IMR-90 (cell line): ENCODE measurements around the gene KRT71. TPM values are rescaled to one million over a fixed set of nuclear protein-coding genes. Genes with fewer than 3 reads are reported as not detected.

Experiments used
- ATAC-seq: fragments of 200-7000 bp; cut with Tn5 transposase; 2 replicates; pipeline ENCODE4 v1.9.1; 2020; ENCODE audit warnings: low read depth, mild to moderate bottlenecking, moderate library complexity
- BruUV-seq: library from RNA; stranded (reverse); fragments of 400-500 nt; replicated peaks from 2 replicates; lab custom pipeline; 2021; lab: Mats Ljungman, UMichigan
- CTCF ChIA-PET: fragments of 300-600 bp; formaldehyde crosslinking; extraction: SDS; loops from one replicate; lab custom pipeline; 2021; ENCODE audit warnings: antibody characterized with exemption; lab: Yijun Ruan, JAX
- POLR2A ChIA-PET: fragments of 300-600 bp; sonication (Branson Sonifier 250); formaldehyde crosslinking; loops from one replicate; lab custom pipeline; 2022; ENCODE audit warnings: antibody characterized with exemption; ENCODE audit not compliant: unreplicated experiment; lab: Charles Lee
- DNase-seq: peaks from one replicate; pipeline ENCODE4 v3.0.0; 2013
- H2AFZ ChIP-seq: replicated peaks from 2 replicates; pipeline ENCODE3; 2013; ENCODE audit warnings: low read length, mild to moderate bottlenecking; ENCODE audit not compliant: poor library complexity
- H2AK5ac ChIP-seq: 2 replicates; pipeline ENCODE4 v1.6.1; 2013; ENCODE audit warnings: low read depth, low read length, inconsistent platforms
- H2AK9ac ChIP-seq: replicated peaks from 2 replicates; pipeline ENCODE3; 2013; ENCODE audit warnings: mild to moderate bottlenecking, low read depth, low read length, moderate library complexity; ENCODE audit not compliant: poor library complexity
- H2BK120ac ChIP-seq: 2 replicates; pipeline ENCODE4 v1.6.1; 2013; ENCODE audit warnings: low read depth, low read length, inconsistent platforms
- H2BK15ac ChIP-seq: 3 replicates; pipeline ENCODE4 v1.6.1; 2013; ENCODE audit warnings: low read depth, low read length, inconsistent platforms
- H2BK20ac ChIP-seq: 2 replicates; pipeline ENCODE4 v1.6.1; 2013; ENCODE audit warnings: low read depth, mild to moderate bottlenecking, inconsistent platforms, low read length, moderate library complexity
- H2BK5ac ChIP-seq: 2 replicates; pipeline ENCODE4 v1.6.1; 2013; ENCODE audit warnings: mild to moderate bottlenecking, low read depth, low read length, inconsistent platforms; ENCODE audit not compliant: poor library complexity, severe bottlenecking
- H3K14ac ChIP-seq: replicated peaks from 2 replicates; pipeline ENCODE4 v1.6.1; 2013; ENCODE audit warnings: low read depth, low read length, inconsistent platforms
- H3K18ac ChIP-seq: 2 replicates; pipeline ENCODE4 v1.6.1; 2013; ENCODE audit warnings: low read depth, low read length, control low read depth
- H3K23ac ChIP-seq: 2 replicates; pipeline ENCODE4 v1.6.1; 2013; ENCODE audit warnings: low read depth, low read length, inconsistent platforms
- H3K27ac ChIP-seq: 2 replicates; pipeline ENCODE4 v1.5.1; 2013; ENCODE audit warnings: mild to moderate bottlenecking, control low read depth, low read length; ENCODE audit not compliant: insufficient read depth
- H3K27me3 ChIP-seq: 2 replicates; pipeline ENCODE4 v1.6.1; 2013; ENCODE audit warnings: low read length; ENCODE audit not compliant: control insufficient read depth, insufficient read depth
- H3K36me3 ChIP-seq: 2 replicates; pipeline ENCODE4 v1.6.1; 2013; ENCODE audit warnings: low read length, mixed read lengths; ENCODE audit not compliant: control insufficient read depth, insufficient read depth
- H3K4ac ChIP-seq: 2 replicates; pipeline ENCODE4 v1.6.1; 2013; ENCODE audit warnings: low read depth, low read length, inconsistent platforms
- H3K4me1 ChIP-seq: 2 replicates; pipeline ENCODE4 v1.6.1; 2013; ENCODE audit warnings: low read length, mixed read lengths; ENCODE audit not compliant: control insufficient read depth, insufficient read depth
- H3K4me2 ChIP-seq: 2 replicates; pipeline ENCODE4 v1.6.1; 2013; ENCODE audit warnings: low read depth, mild to moderate bottlenecking, control low read depth, low read length, moderate library complexity
- H3K4me3 ChIP-seq: 2 replicates; pipeline ENCODE4 v1.5.1; 2013; ENCODE audit warnings: low read depth, mild to moderate bottlenecking, control low read depth, low read length, moderate library complexity; ENCODE audit not compliant: insufficient read depth
- H3K56ac ChIP-seq: 2 replicates; pipeline ENCODE4 v1.6.1; 2013; ENCODE audit warnings: low read length, inconsistent platforms; ENCODE audit not compliant: insufficient read depth; ENCODE audit errors: extremely low read depth
- H3K79me1 ChIP-seq, 2 experiments: 2 replicates each; pipeline ENCODE4 v1.6.1; 2013; ENCODE audit warnings: low read length in 2 of 2, inconsistent platforms in 1 of 2, low read depth in 1 of 2
- H3K9ac ChIP-seq: 2 replicates; pipeline ENCODE4 v1.6.1; 2013; ENCODE audit warnings: low read depth, low read length, control low read depth
- H3K9me1 ChIP-seq: 2 replicates; pipeline ENCODE4 v1.6.1; 2013; ENCODE audit warnings: low read length, inconsistent platforms; ENCODE audit not compliant: insufficient read depth
- H3K9me3 ChIP-seq: 2 replicates; pipeline ENCODE4 v1.6.1; 2013; ENCODE audit warnings: low read length; ENCODE audit not compliant: control insufficient read depth, insufficient read depth
- H4K20me1 ChIP-seq: 2 replicates; pipeline ENCODE4 v1.6.1; 2013; ENCODE audit warnings: low read length, inconsistent platforms; ENCODE audit not compliant: insufficient read depth
- H4K5ac ChIP-seq: 2 replicates; pipeline ENCODE4 v1.6.1; 2013; ENCODE audit warnings: mild to moderate bottlenecking, low read depth, low read length, control low read depth
- H4K8ac ChIP-seq, 2 experiments: 2 replicates each; pipeline ENCODE4 v1.6.1; 2013; ENCODE audit warnings: low read depth in 2 of 2, low read length in 2 of 2, control low read depth in 1 of 2, inconsistent platforms in 1 of 2
- H4K91ac ChIP-seq: 2 replicates; pipeline ENCODE4 v1.6.1; 2013; ENCODE audit warnings: low read depth, low read length, inconsistent platforms; ENCODE audit not compliant: insufficient read depth
- BHLHE40 ChIP-seq: fragments of 150-350 bp; IDR thresholded peaks from 2 replicates; pipeline ENCODE4 v1.6.1; 2016; ENCODE audit warnings: mild to moderate bottlenecking, low read depth, low read length
- CEBPB ChIP-seq: IDR thresholded peaks from 2 replicates; pipeline ENCODE4 v1.6.1; 2012; ENCODE audit warnings: low read depth, low read length, improper control_type of control experiment
- CHD1 ChIP-seq: IDR thresholded peaks from 2 replicates; pipeline ENCODE4 v1.6.1; 2012; ENCODE audit warnings: low read depth, low read length, improper control_type of control experiment
- CTCF ChIP-seq: conservative IDR thresholded peaks from 2 replicates; pipeline ENCODE4 v1.5.1; 2012; ENCODE audit warnings: mild to moderate bottlenecking, low read depth, low read length, improper control_type of control experiment
- ELK1 ChIP-seq: fragments of 150-350 bp; IDR thresholded peaks from 2 replicates; pipeline ENCODE4 v1.6.1; 2016; ENCODE audit warnings: low read depth, mild to moderate bottlenecking, low read length, moderate library complexity, borderline replicate concordance
- FOS ChIP-seq: fragments of 150-350 bp; IDR thresholded peaks from 2 replicates; pipeline ENCODE4 v1.6.1; 2016; ENCODE audit warnings: low read depth, low read length
- MAFK ChIP-seq: IDR thresholded peaks from 2 replicates; pipeline ENCODE4 v1.6.1; 2012; ENCODE audit warnings: low read depth, low read length, improper control_type of control experiment
- MAZ ChIP-seq: IDR thresholded peaks from 2 replicates; pipeline ENCODE4 v1.6.1; 2012; ENCODE audit warnings: low read depth, mild to moderate bottlenecking, low read length, improper control_type of control experiment, moderate library complexity, borderline replicate concordance
- MXI1 ChIP-seq: IDR thresholded peaks from 2 replicates; pipeline ENCODE4 v1.6.1; 2012; ENCODE audit warnings: low read depth, mild to moderate bottlenecking, low read length, moderate library complexity, borderline replicate concordance
- NFE2L2 ChIP-seq: fragments of 150-350 bp; IDR thresholded peaks from 2 replicates; pipeline ENCODE4 v1.6.1; 2016; ENCODE audit warnings: low read depth, mild to moderate bottlenecking, low read length
- POLR2A ChIP-seq: IDR thresholded peaks from 2 replicates; pipeline ENCODE4 v1.6.1; 2012; ENCODE audit warnings: mild to moderate bottlenecking, low read depth, low read length
- RAD21 ChIP-seq: IDR thresholded peaks from 2 replicates; pipeline ENCODE4 v1.6.1; 2012; ENCODE audit warnings: low read length, improper control_type of control experiment
- RCOR1 ChIP-seq: IDR thresholded peaks from 2 replicates; pipeline ENCODE4 v1.6.1; 2012; ENCODE audit warnings: mild to moderate bottlenecking, low read length, improper control_type of control experiment; ENCODE audit not compliant: insufficient replicate concordance
- RFX5 ChIP-seq: IDR thresholded peaks from 2 replicates; pipeline ENCODE4 v1.8.0; 2012; ENCODE audit warnings: low read depth, mild to moderate bottlenecking, low read length, moderate library complexity
- SMC3 ChIP-seq: fragments of 150-350 bp; IDR thresholded peaks from 2 replicates; pipeline ENCODE4 v1.6.1; 2016; ENCODE audit warnings: low read depth, mild to moderate bottlenecking, antibody characterized with exemption, low read length, moderate library complexity
- USF2 ChIP-seq: fragments of 150-350 bp; IDR thresholded peaks from 2 replicates; pipeline ENCODE4 v1.6.1; 2017; ENCODE audit warnings: mild to moderate bottlenecking, antibody characterized with exemption, low read length, low read depth
- WGBS, 2 experiments: methylation state at CpG; one replicate each; pipeline versions ENCODE4 v1.1.5 to v1.1.7; 2013; ENCODE audit warnings: missing lambda C conversion rate in 2 of 2; ENCODE audit not compliant: insufficient read length in 1 of 2; ENCODE audit errors: extremely low coverage in 2 of 2; 5-methylcytosine and 5-hydroxymethylcytosine counted together
- dilution Hi-C: fragments of 300-500 bp; cut with HindIII; formaldehyde crosslinking; loops from one replicate; pipeline ENCODE4 v1.14.3; 2018; ENCODE audit warnings: low sequenced_read_pairs; ENCODE audit not compliant: unreplicated experiment
- in situ Hi-C: fragments of 300-500 bp; cut with MboI; formaldehyde crosslinking; loops from 3 replicates; pipeline ENCODE4 v1.14.3; 2019; ENCODE audit warnings: low sequenced_read_pairs, inconsistent platforms, mixed read lengths
- intact Hi-C: fragments of 100-400 bp; cut with micrococcal nuclease; formaldehyde crosslinking; loops from 2 replicates; pipeline ENCODE4 v1.10.0; 2022
- polyA plus RNA-seq, 3 experiments: library from polyadenylated mRNA; depleted of rRNA; stranded (reverse); fragments of >200 nt; gene quantifications; 2 replicates each; pipeline ENCODE4 v1.2.3, GENCODE V29; 2012; ENCODE audit warnings: low replicate concordance in 1 of 3
- total RNA-seq: library from RNA; depleted of rRNA; stranded (reverse); fragments of >200 nt; gene quantifications from 2 replicates; pipeline ENCODE4 v1.2.3, GENCODE V29; 2012

KRT71 gene
- total and polyA plus RNA-seq, 2 of the 4 experiments (the other 2 are of a cell fraction), result not detected

- Histone ChIP-seq H4K8ac (no peak overlapping the region), H2AK9ac (no peak overlapping the region), H2BK20ac (no peak overlapping the region), H3K9me3 (no peaks in the 10 kb centered on the region), H3K18ac (no peak overlapping the region), H2BK15ac (no peak overlapping the region), H3K56ac (no peak overlapping the region), H3K4me3 (no peak overlapping the region), H3K27ac (no peak overlapping the region), H3K36me3 (no peaks in the 10 kb centered on the region), H3K4me1 (no peaks in the 10 kb centered on the region), H4K5ac (no peak overlapping the region), H2BK5ac (no peak overlapping the region), H2AK5ac (no peak overlapping the region), H3K14ac (no peak overlapping the region), H2BK120ac (no peak overlapping the region), H3K9ac (no peak overlapping the region), H2AFZ (no peak overlapping the region), H3K9me1 (no peaks in the 10 kb centered on the region), H3K27me3 (peaks cover 5% of the 10 kb centered on the region), H3K79me1 (no peaks in the 10 kb centered on the region), H4K20me1 (no peaks in the 10 kb centered on the region), H3K4me2 (no peak overlapping the region), H3K4ac (no peak overlapping the region), H3K23ac (no peak overlapping the region), H4K91ac (no peak overlapping the region)
- ChIA-PET POLR2A (no interaction called here), CTCF (no interaction called here)
- DNase-seq (no peak), ATAC-seq (no peak)
- intact Hi-C loops, result no loop called here
- no CpG with 5 or more reads among the region's 7 CpGs for WGBS, 2 experiments
- no TSS peak for BruUV-seq
- in situ Hi-C loops, result no loop called here
- dilution Hi-C loops, result no loop called here
- TF ChIP-seq SMC3 (no peak), POLR2A (no peak), RFX5 (no peak), MXI1 (no peak), CTCF (no peak), RAD21 (no peak), NFE2L2 (no peak), MAZ (no peak), MAFK (no peak), FOS (no peak), CEBPB (no peak), USF2 (no peak), RCOR1 (no peak), CHD1 (no peak), BHLHE40 (no peak), ELK1 (no peak)
Observed at GRCh38 chr12:52501490-52501889, 51.5 kb downstream of the KRT71 start.
